Activated CD4-positive, alpha-beta T cell treated with anti-CD3 and anti-CD28 coated beads, Interleukin-2, amount 10 ng/mL, durations not matched to agents 24 days and 14 days (primary cell): ENCODE results near the gene NIT2. TPM values are rescaled to one million over a fixed set of nuclear protein-coding genes. Genes with fewer than 3 reads are reported as not detected.
A peak's percentile ranks its signal among the peaks of the same experiment; 100 is the strongest.

Experiments
- DNase-seq: peaks from one replicate; pipeline ENCODE4 v3.0.0; 2022
- H3K27ac Mint-ChIP-seq: one replicate; pipeline ENCODE4 v1.8.0; 2022; ENCODE audit warnings: mild to moderate bottlenecking, mixed read lengths
- H3K27me3 Mint-ChIP-seq: one replicate; pipeline ENCODE4 v1.8.0; 2022; ENCODE audit warnings: mixed read lengths
- H3K36me3 Mint-ChIP-seq: one replicate; pipeline ENCODE4 v1.8.0; 2022; ENCODE audit warnings: low read depth, mild to moderate bottlenecking, mixed read lengths
- H3K4me1 Mint-ChIP-seq: one replicate; pipeline ENCODE4 v1.8.0; 2021; ENCODE audit warnings: mixed read lengths
- H3K4me3 Mint-ChIP-seq: one replicate; pipeline ENCODE4 v1.8.0; 2022; ENCODE audit warnings: mild to moderate bottlenecking, moderate library complexity, mixed read lengths
- H3K9me3 Mint-ChIP-seq: one replicate; pipeline ENCODE4 v1.8.0; 2021; ENCODE audit warnings: mixed read lengths
- intact Hi-C: fragments of 100-400 bp; cut with micrococcal nuclease; formaldehyde crosslinking; loops from one replicate; pipeline ENCODE4 v1.15.1; 2023
- total RNA-seq: library from RNA; stranded (reverse); gene quantifications from 2 replicates; pipeline ENCODE4 v1.2.3, GENCODE V29; 2022

The NIT2 gene
- total RNA-seq, 1 donor from 2014 or later: 75.5 TPM

GRCh38 chr3:100352296-100353231 is 18.0 kb downstream of the NIT2 start:
- Mint-ChIP-seq H3K9me3 (no peaks in the 10 kb centered on the region), H3K4me1 (no peaks in the 10 kb centered on the region), H3K4me3 (no peak overlapping the region), H3K36me3 (peaks cover 67% of the 10 kb centered on the region), H3K27ac (no peak overlapping the region), H3K27me3 (no peaks in the 10 kb centered on the region)
- DNase-seq: no peak
- intact Hi-C loops: no loop called here

- Mint-ChIP-seq H3K4me1 (no peaks in the 10 kb centered on the region), H3K36me3 (peaks cover 69% of the 10 kb centered on the region), H3K27ac (no peak overlapping the region), H3K9me3 (no peaks in the 10 kb centered on the region), H3K27me3 (no peaks in the 10 kb centered on the region), H3K4me3 (no peak overlapping the region)
- DNase-seq: no peak
- intact Hi-C loops: no loop called here
Observed at GRCh38 chr3:100354850-100355249, 20.3 kb downstream of the NIT2 start.

- intact Hi-C loops: no loop called here
- Mint-ChIP-seq H3K27ac (no peak overlapping the region), H3K4me1 (no peaks in the 10 kb centered on the region), H3K27me3 (no peaks in the 10 kb centered on the region), H3K9me3 (peaks cover 4% of the 10 kb centered on the region), H3K4me3 (no peak overlapping the region), H3K36me3 (peaks cover 72% of the 10 kb centered on the region)
- no peak for DNase-seq
Observed at GRCh38 chr3:100358413-100358812, 23.9 kb downstream of the NIT2 start.

- no peak overlapping the region for H3K4me3 Mint-ChIP-seq
Observed at GRCh38 chr3:100359035-100359434, 24.5 kb downstream of the NIT2 start.

GRCh38 chr3:100360757-100361496 is 26.4 kb downstream of the NIT2 start:
- Mint-ChIP-seq H3K27ac (no peak overlapping the region), H3K27me3 (no peaks in the 10 kb centered on the region), H3K9me3 (peaks cover 4% of the 10 kb centered on the region), H3K36me3 (peaks cover 76% of the 10 kb centered on the region), H3K4me1 (no peaks in the 10 kb centered on the region), H3K4me3 (no peak overlapping the region)
- DNase-seq: no peak
- intact Hi-C loops: no loop called here

More at GRCh38 chr3:100359035-100359434, 24.5 kb downstream of the NIT2 start:
- H3K9me3 Mint-ChIP-seq: peaks cover 4% of the 10 kb centered on the region
- intact Hi-C loops: no loop called here
- peaks cover 71% of the 10 kb centered on the region for H3K36me3 Mint-ChIP-seq
- DNase-seq: no peak
- H3K4me1 Mint-ChIP-seq: no peaks in the 10 kb centered on the region
- H3K27me3 Mint-ChIP-seq: no peaks in the 10 kb centered on the region
- H3K27ac Mint-ChIP-seq: no peak overlapping the region

GRCh38 chr3:100361897-100362296 is 27.3 kb downstream of the NIT2 start:
- Mint-ChIP-seq H3K27ac (no peak overlapping the region), H3K4me3 (no peak overlapping the region)
- intact Hi-C loops: no loop called here

GRCh38 chr3:100364421-100364820 is 29.9 kb downstream of the NIT2 start:
- H3K9me3 Mint-ChIP-seq: peaks cover 4% of the 10 kb centered on the region
- H3K4me3 Mint-ChIP-seq: no peak overlapping the region
- H3K27ac Mint-ChIP-seq: no peak overlapping the region
- H3K27me3 Mint-ChIP-seq: no peaks in the 10 kb centered on the region
- intact Hi-C loops: no loop called here
- H3K4me1 Mint-ChIP-seq: no peaks in the 10 kb centered on the region
- peaks cover 71% of the 10 kb centered on the region for H3K36me3 Mint-ChIP-seq
- no peak for DNase-seq

More at GRCh38 chr3:100361897-100362296, 27.3 kb downstream of the NIT2 start:
- peaks cover 4% of the 10 kb centered on the region for H3K9me3 Mint-ChIP-seq
- no peaks in the 10 kb centered on the region for H3K4me1 Mint-ChIP-seq
- no peak for DNase-seq
- H3K36me3 Mint-ChIP-seq: peaks cover 73% of the 10 kb centered on the region
- H3K27me3 Mint-ChIP-seq: no peaks in the 10 kb centered on the region

GRCh38 chr3:100366424-100366823 is 31.9 kb downstream of the NIT2 start:
- Mint-ChIP-seq H3K4me3 (no peak overlapping the region), H3K4me1 (no peaks in the 10 kb centered on the region), H3K27me3 (no peaks in the 10 kb centered on the region), H3K9me3 (peaks cover 4% of the 10 kb centered on the region), H3K36me3 (peaks cover 57% of the 10 kb centered on the region), H3K27ac (no peak overlapping the region)
- intact Hi-C loops: no loop called here
- DNase-seq: no peak

- H3K9me3 Mint-ChIP-seq: no peaks in the 10 kb centered on the region
- H3K27ac Mint-ChIP-seq: no peak overlapping the region
- DNase-seq: no peak
- intact Hi-C loops: no loop called here
- no peaks in the 10 kb centered on the region for H3K27me3 Mint-ChIP-seq
- H3K4me3 Mint-ChIP-seq: no peak overlapping the region
- H3K4me1 Mint-ChIP-seq: no peaks in the 10 kb centered on the region
- H3K36me3 Mint-ChIP-seq: peaks cover 49% of the 10 kb centered on the region
Observed at GRCh38 chr3:100368441-100368840, 33.9 kb downstream of the NIT2 start.

GRCh38 chr3:100370756-100371155 is 36.2 kb downstream of the NIT2 start:
- Mint-ChIP-seq H3K4me1 (no peaks in the 10 kb centered on the region), H3K27me3 (no peaks in the 10 kb centered on the region), H3K36me3 (peaks cover 43% of the 10 kb centered on the region), H3K27ac (no peak overlapping the region), H3K9me3 (no peaks in the 10 kb centered on the region), H3K4me3 (no peak overlapping the region)
- DNase-seq: no peak
- intact Hi-C loops: no loop called here

- Mint-ChIP-seq H3K4me1 (no peaks in the 10 kb centered on the region), H3K4me3 (no peak overlapping the region), H3K27me3 (no peaks in the 10 kb centered on the region), H3K27ac (no peak overlapping the region), H3K9me3 (no peaks in the 10 kb centered on the region), H3K36me3 (peaks cover 48% of the 10 kb centered on the region)
- no peak for DNase-seq
- intact Hi-C loops: no loop called here
Observed at GRCh38 chr3:100374521-100374920, 40.0 kb downstream of the NIT2 start.

- no peak overlapping the region for H3K4me3 Mint-ChIP-seq
- peak overlapping the region; percentile 15 for H3K27ac Mint-ChIP-seq
- no peak for DNase-seq
- no peaks in the 10 kb centered on the region for H3K27me3 Mint-ChIP-seq
- peaks cover 2% of the 10 kb centered on the region for H3K4me1 Mint-ChIP-seq
- no peaks in the 10 kb centered on the region for H3K9me3 Mint-ChIP-seq
- H3K36me3 Mint-ChIP-seq: peaks cover 57% of the 10 kb centered on the region
- intact Hi-C loops: no loop called here
Observed at GRCh38 chr3:100376301-100376700, 41.7 kb downstream of the NIT2 start.

GRCh38 chr3:100384733-100385525 is 50.4 kb downstream of the NIT2 start:
- no peak overlapping the region for H3K4me3 Mint-ChIP-seq
- intact Hi-C loops: no loop called here
- no peak for DNase-seq
- peaks cover 9% of the 10 kb centered on the region for H3K4me1 Mint-ChIP-seq
- H3K27me3 Mint-ChIP-seq: no peaks in the 10 kb centered on the region
- H3K9me3 Mint-ChIP-seq: peaks cover 6% of the 10 kb centered on the region
- peaks cover 53% of the 10 kb centered on the region for H3K36me3 Mint-ChIP-seq
- no peak overlapping the region for H3K27ac Mint-ChIP-seq
